ENCODE results near the gene PRR33.

Gene PRR33

GRCh38 chr11:1892116-1892515 is 421 bp upstream of the PRR33 start:
- H3K4me3 ChIP-seq (ENCODE audit: low read length), result no peak overlapping the region
- H4K20me1 ChIP-seq (ENCODE audit: insufficient read depth, low read length), result peaks cover 30% of the 10 kb centered on the region
- TF ChIP-seq EZH2phosphoT487 (IDR thresholded peaks at IDR 0.05; ENCODE audit: low read depth), result no peak
- TF ChIP-seq, protein P1, sequence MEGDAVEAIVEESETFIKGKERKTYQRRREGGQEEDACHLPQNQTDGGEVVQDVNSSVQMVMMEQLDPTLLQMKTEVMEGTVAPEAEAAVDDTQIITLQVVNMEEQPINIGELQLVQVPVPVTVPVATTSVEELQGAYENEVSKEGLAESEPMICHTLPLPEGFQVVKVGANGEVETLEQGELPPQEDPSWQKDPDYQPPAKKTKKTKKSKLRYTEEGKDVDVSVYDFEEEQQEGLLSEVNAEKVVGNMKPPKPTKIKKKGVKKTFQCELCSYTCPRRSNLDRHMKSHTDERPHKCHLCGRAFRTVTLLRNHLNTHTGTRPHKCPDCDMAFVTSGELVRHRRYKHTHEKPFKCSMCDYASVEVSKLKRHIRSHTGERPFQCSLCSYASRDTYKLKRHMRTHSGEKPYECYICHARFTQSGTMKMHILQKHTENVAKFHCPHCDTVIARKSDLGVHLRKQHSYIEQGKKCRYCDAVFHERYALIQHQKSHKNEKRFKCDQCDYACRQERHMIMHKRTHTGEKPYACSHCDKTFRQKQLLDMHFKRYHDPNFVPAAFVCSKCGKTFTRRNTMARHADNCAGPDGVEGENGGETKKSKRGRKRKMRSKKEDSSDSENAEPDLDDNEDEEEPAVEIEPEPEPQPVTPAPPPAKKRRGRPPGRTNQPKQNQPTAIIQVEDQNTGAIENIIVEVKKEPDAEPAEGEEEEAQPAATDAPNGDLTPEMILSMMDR (IDR thresholded peaks at IDR 0.05; ENCODE audit: low read depth, low read length), result no peak
- no peak overlapping the region for H3K4me2 ChIP-seq (ENCODE audit: low read length)
- no peaks in the 10 kb centered on the region for H3K79me2 ChIP-seq (ENCODE audit: low read length)
- no peak overlapping the region for H2AFZ ChIP-seq (ENCODE audit: low read depth, low read length)
- H3K27ac ChIP-seq (ENCODE audit: low read length), result no peak overlapping the region
- H3K9ac ChIP-seq (ENCODE audit: low read length), result no peak overlapping the region
- peaks cover 8% of the 10 kb centered on the region for H3K4me1 ChIP-seq (ENCODE audit: low read length)
- peaks cover 17% of the 10 kb centered on the region for H3K36me3 ChIP-seq (replicated peaks; ENCODE audit: low read depth, low read length)
- no peaks in the 10 kb centered on the region for H3K9me3 ChIP-seq (ENCODE audit: insufficient read depth, low read length)
- peaks cover 9% of the 10 kb centered on the region for H3K27me3 ChIP-seq (ENCODE audit: low read depth, low read length)

- peaks cover 4% of the 10 kb centered on the region for H3K27me3 ChIP-seq (ENCODE audit: low read depth, low read length)
Measured at GRCh38 chr11:1890856-1891830, 552 bp downstream of the PRR33 start.

GRCh38 chr11:1889941-1890855 is 1.5 kb downstream of the PRR33 start:
- no peak overlapping the region for H3K9ac ChIP-seq (ENCODE audit: low read length)

More at GRCh38 chr11:1890856-1891830, 552 bp downstream of the PRR33 start:
- Histone ChIP-seq H4K20me1 (ENCODE audit: insufficient read depth, low read length) (peaks cover 33% of the 10 kb centered on the region), H3K9me3 (ENCODE audit: insufficient read depth, low read length) (no peaks in the 10 kb centered on the region), H3K9ac (ENCODE audit: low read length) (no peak overlapping the region), H3K4me1 (ENCODE audit: low read length) (no peaks in the 10 kb centered on the region), H3K79me2 (ENCODE audit: low read length) (no peaks in the 10 kb centered on the region), H3K4me3 (ENCODE audit: low read length) (no peak overlapping the region), H2AFZ (ENCODE audit: low read depth, low read length) (no peak overlapping the region), H3K36me3 (replicated peaks; ENCODE audit: low read depth, low read length) (peaks cover 19% of the 10 kb centered on the region), H3K4me2 (ENCODE audit: low read length) (no peak overlapping the region), H3K27ac (ENCODE audit: low read length) (no peak overlapping the region)
- TF ChIP-seq, protein P1 (IDR thresholded peaks at IDR 0.05; ENCODE audit: low read depth, low read length), result no peak
- no peak for TF ChIP-seq EZH2phosphoT487 (IDR thresholded peaks at IDR 0.05; ENCODE audit: low read depth)

More at GRCh38 chr11:1889941-1890855, 1.5 kb downstream of the PRR33 start:
- Histone ChIP-seq H3K9me3 (ENCODE audit: insufficient read depth, low read length) (no peaks in the 10 kb centered on the region), H3K79me2 (ENCODE audit: low read length) (no peaks in the 10 kb centered on the region), H3K4me2 (ENCODE audit: low read length) (no peak overlapping the region), H3K4me3 (ENCODE audit: low read length) (no peak overlapping the region), H4K20me1 (ENCODE audit: insufficient read depth, low read length) (peaks cover 41% of the 10 kb centered on the region), H3K27ac (ENCODE audit: low read length) (no peak overlapping the region), H3K36me3 (replicated peaks; ENCODE audit: low read depth, low read length) (peaks cover 28% of the 10 kb centered on the region), H3K4me1 (ENCODE audit: low read length) (no peaks in the 10 kb centered on the region), H2AFZ (ENCODE audit: low read depth, low read length) (no peak overlapping the region), H3K27me3 (ENCODE audit: low read depth, low read length) (no peaks in the 10 kb centered on the region)
- TF ChIP-seq, protein P1 (IDR thresholded peaks at IDR 0.05; ENCODE audit: low read depth, low read length), result no peak
- no peak for TF ChIP-seq EZH2phosphoT487 (IDR thresholded peaks at IDR 0.05; ENCODE audit: low read depth)

Data from OCI-LY3 (cell line).